ENCODE measurements around the gene ARIH1.

DNA sequence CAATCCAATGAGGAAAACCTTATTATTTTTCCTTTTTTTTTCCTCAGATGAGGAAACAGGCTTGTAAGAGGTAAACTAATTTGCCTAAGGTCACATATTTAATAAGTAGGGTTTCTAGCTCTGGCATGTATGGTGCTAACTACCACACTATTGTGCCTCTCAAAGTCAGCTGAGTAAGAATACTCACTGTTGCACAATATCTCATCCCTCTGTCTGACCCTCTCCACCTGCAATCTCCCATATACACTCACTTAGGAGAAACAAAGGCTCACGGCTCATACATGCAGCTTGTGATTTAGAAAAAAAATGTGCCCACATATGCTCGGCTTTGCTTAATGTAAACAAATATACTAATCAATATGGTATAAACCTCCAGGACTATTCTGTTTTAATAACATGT, 10.4 kb upstream of the ARIH1 start:
- TF ChIP-seq CTCF (IDR thresholded peaks at IDR 0.05), result no peak
- no peak for TF ChIP-seq EZH2 (IDR thresholded peaks at IDR 0.05; ENCODE audit: borderline replicate concordance, insufficient read depth, low read depth, low read length, poor library complexity, severe bottlenecking)

Measured in B cell (primary cell).